ENCODE measurements around the gene ZNF423. TPM values are rescaled to one million over a fixed set of nuclear protein-coding genes. Genes with fewer than 3 reads are reported as not detected.

Gene ZNF423
- total RNA-seq, 1 donor from 2014 or later, result 10.6 TPM

DNA sequence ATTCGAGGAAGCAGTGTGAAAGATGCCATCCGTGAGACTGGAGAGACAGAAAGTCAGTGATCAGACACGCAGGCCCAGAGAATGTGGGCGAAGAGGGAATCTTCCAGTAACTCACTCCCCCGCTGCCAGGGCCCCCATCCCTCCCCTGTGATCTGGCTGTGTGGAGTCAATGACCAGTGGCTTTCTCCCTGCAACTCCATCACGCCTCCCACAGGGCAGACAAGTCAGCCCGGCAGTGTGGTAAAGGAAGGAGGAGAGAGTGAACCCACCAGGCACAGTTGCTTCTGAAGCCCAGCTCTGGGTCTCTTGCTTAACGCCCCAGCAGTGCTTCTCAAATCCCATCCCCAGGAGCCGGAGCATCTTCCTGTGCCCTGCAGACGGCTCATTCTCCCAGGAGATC is 142.1 kb downstream of the ZNF423 start:
- no peaks in the 10 kb centered on the region for H4K20me1 ChIP-seq (ENCODE audit: insufficient read depth, low read length)
- no peak overlapping the region for H3K9ac ChIP-seq (ENCODE audit: low read length)
- H3K27me3 ChIP-seq (ENCODE audit: insufficient read depth, low read length), result no peaks in the 10 kb centered on the region
- Mint-ChIP-seq H3K27ac (ENCODE audit: unreplicated experiment) (no peak overlapping the region), H3K36me3 (ENCODE audit: low read depth, unreplicated experiment) (peaks cover 10% of the 10 kb centered on the region), H3K9me3 (ENCODE audit: unreplicated experiment) (no peaks in the 10 kb centered on the region), H3K4me3 (ENCODE audit: unreplicated experiment) (no peak overlapping the region), H3K27me3 (ENCODE audit: low read depth, unreplicated experiment) (no peaks in the 10 kb centered on the region), H3K4me1 (ENCODE audit: low read depth, unreplicated experiment) (no peaks in the 10 kb centered on the region)
- FAIRE-seq, result no peak
- no peak for TF ChIP-seq EZH2 (IDR thresholded peaks at IDR 0.05; ENCODE audit: insufficient read depth, low read length)
- no peak for TF ChIP-seq CTCF (IDR thresholded peaks at IDR 0.05; ENCODE audit: insufficient read depth, low read depth, low read length)
- H3K4me1 ChIP-seq (ENCODE audit: insufficient read depth, low read length), result no peaks in the 10 kb centered on the region
- H3K27ac ChIP-seq (ENCODE audit: low read depth, low read length), result no peak overlapping the region
- H3K4me3 ChIP-seq (ENCODE audit: insufficient read depth, low read depth, low read length), result no peak overlapping the region
- H3K79me2 ChIP-seq (ENCODE audit: insufficient read depth, low read length), result no peaks in the 10 kb centered on the region
- no peaks in the 10 kb centered on the region for H3K9me3 ChIP-seq (ENCODE audit: insufficient read depth, low read depth, low read length)
- no peak overlapping the region for H3K4me2 ChIP-seq (ENCODE audit: low read length)
- DNase-seq (ENCODE audit: low read depth), result no peak
- H2AFZ ChIP-seq (ENCODE audit: low read depth, low read length), result no peak overlapping the region
- no peaks in the 10 kb centered on the region for H3K36me3 ChIP-seq (ENCODE audit: insufficient read depth, low read length)

DNA sequence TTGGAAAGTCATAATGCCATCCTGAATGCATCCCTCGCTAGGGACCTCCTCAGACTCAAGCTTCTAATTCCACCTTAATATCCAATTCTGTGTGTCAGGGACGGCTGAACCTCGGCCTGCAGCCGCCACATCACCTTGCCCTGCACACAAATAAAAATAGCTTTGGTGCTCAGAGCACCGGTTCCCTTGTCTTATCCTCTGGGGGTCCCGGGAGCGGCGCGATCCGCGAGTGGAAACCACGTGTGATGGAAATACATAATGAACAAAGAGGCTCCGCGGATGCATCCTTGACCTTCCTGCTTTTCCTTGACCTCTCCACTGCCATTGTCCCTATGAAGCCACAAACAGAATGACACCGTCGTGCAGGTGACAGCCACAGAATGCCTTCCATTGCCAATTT is 143.4 kb downstream of the ZNF423 start:
- no peaks in the 10 kb centered on the region for H3K27me3 ChIP-seq (ENCODE audit: insufficient read depth, low read length)
- DNase-seq (ENCODE audit: low read depth), result no peak
- H3K9me3 ChIP-seq (ENCODE audit: insufficient read depth, low read depth, low read length), result no peaks in the 10 kb centered on the region
- peaks cover 2% of the 10 kb centered on the region for H3K36me3 Mint-ChIP-seq (ENCODE audit: low read depth, unreplicated experiment)
- no peaks in the 10 kb centered on the region for H4K20me1 ChIP-seq (ENCODE audit: insufficient read depth, low read length)
- H3K27me3 Mint-ChIP-seq (ENCODE audit: low read depth, unreplicated experiment), result no peaks in the 10 kb centered on the region
- H3K4me2 ChIP-seq (ENCODE audit: low read length), result no peak overlapping the region
- H3K27ac Mint-ChIP-seq (ENCODE audit: unreplicated experiment), result no peak overlapping the region
- H2AFZ ChIP-seq (ENCODE audit: low read depth, low read length), result no peak overlapping the region
- H3K4me1 Mint-ChIP-seq (ENCODE audit: low read depth, unreplicated experiment), result no peaks in the 10 kb centered on the region
- H3K9me3 Mint-ChIP-seq (ENCODE audit: unreplicated experiment), result no peaks in the 10 kb centered on the region
- no peak overlapping the region for H3K9ac ChIP-seq (ENCODE audit: low read length)
- H3K27ac ChIP-seq (ENCODE audit: low read depth, low read length), result no peak overlapping the region
- H3K36me3 ChIP-seq (ENCODE audit: insufficient read depth, low read length), result no peaks in the 10 kb centered on the region
- H3K4me3 Mint-ChIP-seq (ENCODE audit: unreplicated experiment), result no peak overlapping the region
- no peaks in the 10 kb centered on the region for H3K79me2 ChIP-seq (ENCODE audit: insufficient read depth, low read length)
- H3K4me1 ChIP-seq (ENCODE audit: insufficient read depth, low read length), result no peaks in the 10 kb centered on the region
- TF ChIP-seq CTCF (IDR thresholded peaks at IDR 0.05; ENCODE audit: insufficient read depth, low read depth, low read length) (no peak), EZH2 (IDR thresholded peaks at IDR 0.05; ENCODE audit: insufficient read depth, low read length) (no peak)
- no peak for FAIRE-seq
- no peak overlapping the region for H3K4me3 ChIP-seq (ENCODE audit: insufficient read depth, low read depth, low read length)

DNA sequence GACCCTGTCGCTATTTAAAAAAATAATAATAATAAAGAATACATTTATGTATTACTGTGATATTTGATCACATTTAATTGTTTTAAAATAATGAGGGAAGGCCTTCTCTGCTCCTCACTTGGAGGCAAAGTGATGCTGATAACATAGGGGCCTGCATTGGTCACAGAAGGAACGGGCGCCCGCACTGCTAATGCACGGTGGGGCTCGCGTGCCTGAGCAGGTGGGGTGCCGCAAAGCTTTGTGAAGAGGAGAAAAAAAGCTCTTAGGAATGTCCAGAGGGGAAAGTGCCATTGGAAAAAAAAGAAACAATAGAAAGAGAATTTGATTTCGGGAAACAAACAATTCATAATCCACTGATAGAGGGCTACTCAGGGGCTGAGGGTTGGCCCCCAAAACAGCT is 143.8 kb downstream of the ZNF423 start:
- Mint-ChIP-seq H3K4me1 (ENCODE audit: low read depth, unreplicated experiment) (no peaks in the 10 kb centered on the region), H3K4me3 (ENCODE audit: unreplicated experiment) (no peak overlapping the region), H3K9me3 (ENCODE audit: unreplicated experiment) (no peaks in the 10 kb centered on the region)

More for the DNA sequence above, 143.8 kb downstream of the ZNF423 start:
- Histone ChIP-seq H3K27me3 (ENCODE audit: insufficient read depth, low read length) (no peaks in the 10 kb centered on the region), H4K20me1 (ENCODE audit: insufficient read depth, low read length) (no peaks in the 10 kb centered on the region), H3K79me2 (ENCODE audit: insufficient read depth, low read length) (no peaks in the 10 kb centered on the region), H3K9me3 (ENCODE audit: insufficient read depth, low read depth, low read length) (no peaks in the 10 kb centered on the region), H3K36me3 (ENCODE audit: insufficient read depth, low read length) (no peaks in the 10 kb centered on the region), H3K27ac (ENCODE audit: low read depth, low read length) (no peak overlapping the region), H2AFZ (ENCODE audit: low read depth, low read length) (no peak overlapping the region), H3K4me1 (ENCODE audit: insufficient read depth, low read length) (no peaks in the 10 kb centered on the region), H3K9ac (ENCODE audit: low read length) (no peak overlapping the region), H3K4me2 (ENCODE audit: low read length) (no peak overlapping the region), H3K4me3 (ENCODE audit: insufficient read depth, low read depth, low read length) (no peak overlapping the region)
- FAIRE-seq (no peak), DNase-seq (ENCODE audit: low read depth) (no peak)
- H3K27me3 Mint-ChIP-seq (ENCODE audit: low read depth, unreplicated experiment), result no peaks in the 10 kb centered on the region
- no peak for TF ChIP-seq CTCF (IDR thresholded peaks at IDR 0.05; ENCODE audit: insufficient read depth, low read depth, low read length)
- TF ChIP-seq EZH2 (IDR thresholded peaks at IDR 0.05; ENCODE audit: insufficient read depth, low read length), result no peak
- H3K27ac Mint-ChIP-seq (ENCODE audit: unreplicated experiment), result no peak overlapping the region
- H3K36me3 Mint-ChIP-seq (ENCODE audit: low read depth, unreplicated experiment), result no peaks in the 10 kb centered on the region

Data from astrocyte (in vitro differentiated cells and primary cell).